Measurements from ENCODE around the gene STARD5. TPM values are rescaled to one million over a fixed set of nuclear protein-coding genes. Genes with fewer than 3 reads are reported as not detected.
A peak's percentile ranks its signal among the peaks of the same experiment; 100 is the strongest.

Gene STARD5
- total RNA-seq, 1 donor from 2014 or later: 5.5 TPM

DNA sequence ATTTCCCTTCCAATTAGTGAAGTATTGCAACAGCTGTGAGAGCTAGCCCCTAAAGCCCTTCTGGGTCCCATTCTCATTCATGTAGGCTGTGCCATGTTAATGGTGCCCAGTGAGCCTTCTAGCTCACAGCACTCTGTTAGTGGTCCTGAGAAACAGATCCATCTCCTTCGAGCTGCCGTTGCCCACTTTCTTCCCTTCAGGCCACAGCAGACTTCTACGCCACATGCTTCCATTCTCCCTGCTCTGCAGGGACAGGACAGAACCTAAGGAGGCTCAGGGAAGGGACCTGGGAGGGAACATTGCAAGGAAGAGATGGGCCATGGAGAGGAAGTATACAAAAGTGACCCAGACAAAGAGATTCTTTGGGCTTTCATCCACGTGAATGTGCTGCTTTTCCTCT, 11.7 kb upstream of the STARD5 start:
- Histone ChIP-seq H3K27ac (ENCODE audit: low read depth, low read length) (no peak overlapping the region), H3K4me3 (ENCODE audit: insufficient read depth, low read depth, low read length) (no peak overlapping the region), H3K36me3 (ENCODE audit: insufficient read depth, low read length) (no peaks in the 10 kb centered on the region), H3K79me2 (ENCODE audit: insufficient read depth, low read length) (no peaks in the 10 kb centered on the region), H3K27me3 (ENCODE audit: insufficient read depth, low read length) (peaks cover 2% of the 10 kb centered on the region), H3K4me1 (ENCODE audit: insufficient read depth, low read length) (peaks cover 9% of the 10 kb centered on the region), H3K9me3 (ENCODE audit: insufficient read depth, low read depth, low read length) (no peaks in the 10 kb centered on the region), H4K20me1 (ENCODE audit: insufficient read depth, low read length) (no peaks in the 10 kb centered on the region), H3K4me2 (ENCODE audit: low read length) (no peak overlapping the region), H3K9ac (ENCODE audit: low read length) (no peak overlapping the region), H2AFZ (ENCODE audit: low read depth, low read length) (no peak overlapping the region)
- TF ChIP-seq, protein P1, sequence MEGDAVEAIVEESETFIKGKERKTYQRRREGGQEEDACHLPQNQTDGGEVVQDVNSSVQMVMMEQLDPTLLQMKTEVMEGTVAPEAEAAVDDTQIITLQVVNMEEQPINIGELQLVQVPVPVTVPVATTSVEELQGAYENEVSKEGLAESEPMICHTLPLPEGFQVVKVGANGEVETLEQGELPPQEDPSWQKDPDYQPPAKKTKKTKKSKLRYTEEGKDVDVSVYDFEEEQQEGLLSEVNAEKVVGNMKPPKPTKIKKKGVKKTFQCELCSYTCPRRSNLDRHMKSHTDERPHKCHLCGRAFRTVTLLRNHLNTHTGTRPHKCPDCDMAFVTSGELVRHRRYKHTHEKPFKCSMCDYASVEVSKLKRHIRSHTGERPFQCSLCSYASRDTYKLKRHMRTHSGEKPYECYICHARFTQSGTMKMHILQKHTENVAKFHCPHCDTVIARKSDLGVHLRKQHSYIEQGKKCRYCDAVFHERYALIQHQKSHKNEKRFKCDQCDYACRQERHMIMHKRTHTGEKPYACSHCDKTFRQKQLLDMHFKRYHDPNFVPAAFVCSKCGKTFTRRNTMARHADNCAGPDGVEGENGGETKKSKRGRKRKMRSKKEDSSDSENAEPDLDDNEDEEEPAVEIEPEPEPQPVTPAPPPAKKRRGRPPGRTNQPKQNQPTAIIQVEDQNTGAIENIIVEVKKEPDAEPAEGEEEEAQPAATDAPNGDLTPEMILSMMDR (IDR thresholded peaks at IDR 0.05; ENCODE audit: insufficient read depth, low read depth, low read length): no peak
- no peak for TF ChIP-seq EZH2 (IDR thresholded peaks at IDR 0.05; ENCODE audit: insufficient read depth, low read length)
- Mint-ChIP-seq H3K27ac (ENCODE audit: unreplicated experiment) (no peak overlapping the region), H3K36me3 (ENCODE audit: low read depth, unreplicated experiment) (no peaks in the 10 kb centered on the region), H3K4me3 (ENCODE audit: unreplicated experiment) (no peak overlapping the region), H3K27me3 (ENCODE audit: low read depth, unreplicated experiment) (peaks cover 2% of the 10 kb centered on the region), H3K9me3 (ENCODE audit: unreplicated experiment) (no peaks in the 10 kb centered on the region), H3K4me1 (ENCODE audit: low read depth, unreplicated experiment) (peaks cover 22% of the 10 kb centered on the region)
- FAIRE-seq (no peak), DNase-seq (ENCODE audit: low read depth) (no peak)

DNA sequence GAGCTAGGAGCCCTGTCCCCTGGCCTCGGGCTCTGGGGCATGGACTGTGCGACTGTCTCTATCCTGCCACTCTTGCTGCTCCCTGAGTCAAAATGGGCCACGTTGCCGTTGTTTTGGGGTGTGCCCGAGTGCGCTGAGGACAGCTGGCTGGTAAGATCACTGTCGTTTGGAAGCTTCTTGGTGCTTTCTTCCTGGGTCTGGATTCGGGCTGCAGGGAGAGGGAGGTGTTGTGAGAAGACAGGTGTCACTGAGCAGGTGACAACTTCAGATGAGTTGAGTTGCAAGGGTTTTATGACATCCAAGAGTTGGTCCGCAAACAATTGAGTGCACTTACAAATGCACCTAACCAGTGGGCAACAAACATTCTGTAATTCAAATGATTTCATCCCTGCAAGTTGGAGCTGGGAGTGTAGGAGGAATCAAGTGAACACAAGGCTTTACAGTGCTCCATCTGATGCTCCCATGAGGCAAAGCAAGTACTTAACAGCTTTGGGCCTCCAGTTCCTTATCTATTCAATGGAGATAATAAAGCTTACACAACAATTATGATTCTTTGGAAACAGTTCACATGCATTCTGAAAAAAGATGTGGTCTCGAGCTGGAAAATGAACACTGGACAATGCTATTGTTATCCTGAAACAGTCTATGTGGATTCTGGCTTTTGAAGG, 11.0 kb upstream of the STARD5 start:
- Histone ChIP-seq H3K79me2 (ENCODE audit: insufficient read depth, low read length) (no peaks in the 10 kb centered on the region), H3K27ac (ENCODE audit: low read depth, low read length) (no peak overlapping the region)
- DNase-seq (ENCODE audit: low read depth): peak; percentile 31

More for the DNA sequence above, 11.0 kb upstream of the STARD5 start:
- H3K4me3 Mint-ChIP-seq (ENCODE audit: unreplicated experiment): no peak overlapping the region
- Histone ChIP-seq H3K4me3 (ENCODE audit: insufficient read depth, low read depth, low read length) (no peak overlapping the region), H2AFZ (ENCODE audit: low read depth, low read length) (no peak overlapping the region), H3K9me3 (ENCODE audit: insufficient read depth, low read depth, low read length) (no peaks in the 10 kb centered on the region), H4K20me1 (ENCODE audit: insufficient read depth, low read length) (no peaks in the 10 kb centered on the region), H3K36me3 (ENCODE audit: insufficient read depth, low read length) (no peaks in the 10 kb centered on the region), H3K27me3 (ENCODE audit: insufficient read depth, low read length) (peaks cover 2% of the 10 kb centered on the region), H3K9ac (ENCODE audit: low read length) (no peak overlapping the region), H3K4me1 (ENCODE audit: insufficient read depth, low read length) (peaks cover 9% of the 10 kb centered on the region), H3K4me2 (ENCODE audit: low read length) (no peak overlapping the region)
- H3K27ac Mint-ChIP-seq (ENCODE audit: unreplicated experiment): no peak overlapping the region
- H3K4me1 Mint-ChIP-seq (ENCODE audit: low read depth, unreplicated experiment): peaks cover 26% of the 10 kb centered on the region
- no peak for FAIRE-seq
- TF ChIP-seq, protein P1 (IDR thresholded peaks at IDR 0.05; ENCODE audit: insufficient read depth, low read depth, low read length): no peak
- no peak for TF ChIP-seq EZH2 (IDR thresholded peaks at IDR 0.05; ENCODE audit: insufficient read depth, low read length)
- no peaks in the 10 kb centered on the region for H3K36me3 Mint-ChIP-seq (ENCODE audit: low read depth, unreplicated experiment)
- peaks cover 2% of the 10 kb centered on the region for H3K27me3 Mint-ChIP-seq (ENCODE audit: low read depth, unreplicated experiment)
- H3K9me3 Mint-ChIP-seq (ENCODE audit: unreplicated experiment): no peaks in the 10 kb centered on the region

Data from astrocyte (in vitro differentiated cells and primary cell).